Inflammatory macrophage (primary cell): ENCODE measurements around the gene OTOP3.

Experiments used
- DNase-seq, 2 donors: peaks; one replicate each; pipeline ENCODE4 v3.0.0-alpha.2; 2020 to 2022

Gene OTOP3

GRCh38 chr17:74941128-74941725 lies 5.5 kb downstream of the OTOP3 start:
- DNase-seq, result no peak

GRCh38 chr17:74943808-74944522 lies 8.3 kb downstream of the OTOP3 start:
- no peak for DNase-seq

- DNase-seq, result no peak
These were observed 9.8 kb downstream of the OTOP3 start for GRCh38 chr17:74945543-74945942.

- DNase-seq, result no peak
These were observed 10.9 kb downstream of the OTOP3 start for GRCh38 chr17:74946641-74947040.

- no peak for DNase-seq
These were observed 11.5 kb downstream of the OTOP3 start for GRCh38 chr17:74947041-74947754.

- DNase-seq, result no peak
These were observed 13.9 kb downstream of the OTOP3 start for GRCh38 chr17:74949455-74950115.

- DNase-seq, result no peak
These were observed 14.5 kb downstream of the OTOP3 start for GRCh38 chr17:74950207-74950606.

- no peak for DNase-seq
These were observed 15.4 kb downstream of the OTOP3 start for GRCh38 chr17:74951065-74951464.

GRCh38 chr17:74951680-74952421 lies 16.2 kb downstream of the OTOP3 start:
- no peak for DNase-seq

GRCh38 chr17:74952431-74953133 lies 16.9 kb downstream of the OTOP3 start:
- no peak for DNase-seq

GRCh38 chr17:74953134-74953687 lies 17.5 kb downstream of the OTOP3 start:
- no peak for DNase-seq

GRCh38 chr17:74954115-74954514 lies 18.4 kb downstream of the OTOP3 start:
- no peak for DNase-seq

GRCh38 chr17:74954665-74955421 lies 19.1 kb downstream of the OTOP3 start:
- peak; percentile 9 to 17 for DNase-seq

- DNase-seq, result no peak
These were observed 20.4 kb downstream of the OTOP3 start for GRCh38 chr17:74956093-74956492.

- peak; percentile 64 to 66 for DNase-seq
These were observed 22.4 kb downstream of the OTOP3 start for GRCh38 chr17:74957935-74958740.

GRCh38 chr17:74959826-74960515 lies 24.3 kb downstream of the OTOP3 start:
- peak in 1 of 2 donors; percentile 17 for DNase-seq

GRCh38 chr17:74960570-74961342 lies 25.1 kb downstream of the OTOP3 start:
- DNase-seq, result peak; percentile 15 to 31

- DNase-seq, result peak; percentile 82
These were observed 26.1 kb downstream of the OTOP3 start for GRCh38 chr17:74961657-74962350.
